ENCODE data around the gene ANKRD55. TPM values are rescaled to one million over a fixed set of nuclear protein-coding genes. Genes with fewer than 3 reads are reported as not detected.
"Not testable (repeated sequence)": the region's sequence is repeated elsewhere in the genome, so short reads cannot be mapped to it uniquely, and the experiment has no call there.

Gene ANKRD55
- total and polyA plus RNA-seq, 9 of the 15 experiments (the other 6 are each of a cell fraction or from before 2014, with no cell fraction given), result 3.4 to 10.6 (median 6.5) TPM

DNA sequence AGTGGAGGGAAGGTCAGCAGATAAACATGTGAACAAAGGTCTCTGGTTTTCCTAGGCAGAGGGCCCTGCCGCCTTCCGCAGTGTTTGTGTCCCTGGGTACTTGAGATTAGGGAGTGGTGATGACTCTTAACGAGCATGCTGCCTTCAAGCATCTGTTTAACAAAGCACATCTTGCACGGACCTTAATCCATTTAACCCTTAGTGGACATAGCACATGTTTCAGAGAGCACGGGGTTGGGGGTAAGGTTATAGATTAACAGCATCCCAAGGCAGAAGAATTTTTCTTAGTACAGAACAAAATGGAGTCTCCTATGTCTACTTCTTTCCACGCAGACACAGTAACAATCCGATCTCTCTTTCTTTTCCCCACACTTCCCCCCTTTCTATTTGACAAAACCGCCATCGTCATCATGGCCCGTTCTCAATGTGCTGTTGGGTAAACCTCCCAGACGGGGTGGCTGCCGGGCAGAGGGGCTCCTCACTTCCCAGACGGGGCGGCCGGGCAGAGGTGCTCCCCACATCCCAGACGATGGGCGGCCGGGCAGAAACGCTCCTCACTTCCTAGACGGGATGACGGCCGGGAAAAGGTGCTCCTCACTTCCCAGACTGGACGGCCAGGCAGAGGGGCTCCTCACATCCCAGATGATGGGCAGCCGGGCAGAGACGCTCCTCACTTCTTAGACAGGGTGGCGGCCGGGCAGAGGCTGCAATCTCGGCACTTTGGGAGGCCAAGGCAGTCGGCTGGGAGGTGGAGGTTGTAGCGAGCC is 24.8 kb upstream of the ANKRD55 start:
- H3K27me3 ChIP-seq (ENCODE audit: control insufficient read depth in 2 of 2, insufficient read depth in 2 of 2, low read length in 2 of 2); H3K36me3 ChIP-seq (ENCODE audit: control insufficient read depth, insufficient read depth, low read length); H4K20me1 ChIP-seq (replicated peaks; ENCODE audit: control insufficient read depth, insufficient read depth, low read length); in situ Hi-C loops (cut with MboI); H3K9me3 ChIP-seq (replicated peaks; ENCODE audit: control insufficient read depth, insufficient read depth, low read depth, low read length); BruUV-seq (replicated peaks); H3K79me2 ChIP-seq (ENCODE audit: control insufficient read depth, insufficient read depth, low read length); H3K4me2 ChIP-seq (ENCODE audit: insufficient read depth, low read length); H2AFZ ChIP-seq (ENCODE audit: low read depth, low read length); H3K9ac ChIP-seq (ENCODE audit: insufficient read depth in 1 of 2, low read depth in 2 of 2, low read length in 2 of 2); POLR2A ChIA-PET; H3K4me3 ChIP-seq; H3K27ac ChIP-seq (ENCODE audit: extremely low read depth, low read depth, low read length); DNase-seq (ENCODE audit: extremely low read depth in 1 of 4, low spot score in 3 of 4); FAIRE-seq; ATAC-seq; H3K9me1 ChIP-seq (ENCODE audit: control insufficient read depth, insufficient read depth, low read length); CTCF ChIA-PET (ENCODE audit: low intra/inter-chr PET ratio); TF ChIP-seq NR2C1 (IDR thresholded peaks at IDR 0.05): not testable (repeated sequence)
- intact Hi-C loops (cut with micrococcal nuclease), result loop anchor here (2.0 kb wide), 1 partner anchor 47 kb away; no protein-coding TSS in a partner anchor
- peaks cover 12 to 20% of the 10 kb centered on the region in 2 experiments for H3K4me1 ChIP-seq (replicated peaks in 1 of 2; ENCODE audit: control insufficient read depth in 2 of 2, insufficient read depth in 2 of 2, low read length in 2 of 2)
- 75% methylated on average over 21 of the region's 30 CpGs for WGBS (ENCODE audit: insufficient coverage, low coverage, missing lambda C conversion rate)
- TF ChIP-seq CBFA2T2 (conservative IDR thresholded peaks at IDR 0.05) (peak; percentile 73), DMBX1 (CRISPR knock-in tag; IDR thresholded peaks at IDR 0.05; ENCODE audit: borderline replicate concordance) (peak; percentile 33; the same call in 1 of the 2 replicates), TRIM24 (IDR thresholded peaks at IDR 0.05) (peak in 1 of 2 experiments; percentile 45; a peak in 2 of 4 replicates), GATAD2B (IDR thresholded peaks at IDR 0.05; ENCODE audit: borderline replicate concordance) (0 out of 2 replicates have a peak, but pooled peaks have one; percentile 26), KDM1A (IDR thresholded peaks at IDR 0.05) (0 out of 4 replicates have a peak, but pooled peaks have one; percentile 10 to 23), NR2C1 (tag; IDR thresholded peaks at IDR 0.05) (peak; percentile 55; the same call in 1 of the 2 replicates), ARID1B (IDR thresholded peaks at IDR 0.05) (peak; percentile 27; the same call in 1 of the 2 replicates)
- TF ChIP-seq, protein P1, sequence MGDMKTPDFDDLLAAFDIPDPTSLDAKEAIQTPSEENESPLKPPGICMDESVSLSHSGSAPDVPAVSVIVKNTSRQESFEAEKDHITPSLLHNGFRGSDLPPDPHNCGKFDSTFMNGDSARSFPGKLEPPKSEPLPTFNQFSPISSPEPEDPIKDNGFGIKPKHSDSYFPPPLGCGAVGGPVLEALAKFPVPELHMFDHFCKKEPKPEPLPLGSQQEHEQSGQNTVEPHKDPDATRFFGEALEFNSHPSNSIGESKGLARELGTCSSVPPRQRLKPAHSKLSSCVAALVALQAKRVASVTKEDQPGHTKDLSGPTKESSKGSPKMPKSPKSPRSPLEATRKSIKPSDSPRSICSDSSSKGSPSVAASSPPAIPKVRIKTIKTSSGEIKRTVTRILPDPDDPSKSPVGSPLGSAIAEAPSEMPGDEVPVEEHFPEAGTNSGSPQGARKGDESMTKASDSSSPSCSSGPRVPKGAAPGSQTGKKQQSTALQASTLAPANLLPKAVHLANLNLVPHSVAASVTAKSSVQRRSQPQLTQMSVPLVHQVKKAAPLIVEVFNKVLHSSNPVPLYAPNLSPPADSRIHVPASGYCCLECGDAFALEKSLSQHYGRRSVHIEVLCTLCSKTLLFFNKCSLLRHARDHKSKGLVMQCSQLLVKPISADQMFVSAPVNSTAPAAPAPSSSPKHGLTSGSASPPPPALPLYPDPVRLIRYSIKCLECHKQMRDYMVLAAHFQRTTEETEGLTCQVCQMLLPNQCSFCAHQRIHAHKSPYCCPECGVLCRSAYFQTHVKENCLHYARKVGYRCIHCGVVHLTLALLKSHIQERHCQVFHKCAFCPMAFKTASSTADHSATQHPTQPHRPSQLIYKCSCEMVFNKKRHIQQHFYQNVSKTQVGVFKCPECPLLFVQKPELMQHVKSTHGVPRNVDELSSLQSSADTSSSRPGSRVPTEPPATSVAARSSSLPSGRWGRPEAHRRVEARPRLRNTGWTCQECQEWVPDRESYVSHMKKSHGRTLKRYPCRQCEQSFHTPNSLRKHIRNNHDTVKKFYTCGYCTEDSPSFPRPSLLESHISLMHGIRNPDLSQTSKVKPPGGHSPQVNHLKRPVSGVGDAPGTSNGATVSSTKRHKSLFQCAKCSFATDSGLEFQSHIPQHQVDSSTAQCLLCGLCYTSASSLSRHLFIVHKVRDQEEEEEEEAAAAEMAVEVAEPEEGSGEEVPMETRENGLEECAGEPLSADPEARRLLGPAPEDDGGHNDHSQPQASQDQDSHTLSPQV (IDR thresholded peaks at IDR 0.05), result peak; percentile 86

All from K562 (cell line).